Right ventricle myocardium inferior (tissue), 1 donor: ENCODE measurements around the gene SLC2A4RG. TPM values are rescaled to one million over a fixed set of nuclear protein-coding genes. Genes with fewer than 3 reads are reported as not detected.
A peak's percentile ranks its signal among the peaks of the same experiment; 100 is the strongest.
"Not testable (repeated sequence)": the region's sequence is repeated elsewhere in the genome, so short reads cannot be mapped to it uniquely, and the experiment has no call there.

Experiments used
- ATAC-seq: fragments of 200-7000 bp; cut with Tn5 transposase; one replicate; pipeline ENCODE4 v1.9.1; 2020; ENCODE audit warnings: mild to moderate bottlenecking, moderate library complexity
- DNase-seq: peaks from one replicate; pipeline ENCODE4 v3.0.0; 2021; ENCODE audit errors: missing footprints
- intact Hi-C: fragments of 100-400 bp; cut with DNase I; formaldehyde crosslinking; loops from one replicate; pipeline ENCODE4 v1.11.0; 2022
- total RNA-seq: library from RNA; stranded (reverse); fragmentation: NEBNext Ultra II Directional; extraction: Animal tissue kit (Norgen Biotek cat#: 25700); gene quantifications from one replicate; pipeline ENCODE4 v1.2.1, GENCODE V29; 2021
- donor health status: DM: no; HTN: yes; CAD: no; lungs with severe emphysema.

Gene SLC2A4RG
- total RNA-seq, 1 donor from 2014 or later, result 97.4 TPM

DNA sequence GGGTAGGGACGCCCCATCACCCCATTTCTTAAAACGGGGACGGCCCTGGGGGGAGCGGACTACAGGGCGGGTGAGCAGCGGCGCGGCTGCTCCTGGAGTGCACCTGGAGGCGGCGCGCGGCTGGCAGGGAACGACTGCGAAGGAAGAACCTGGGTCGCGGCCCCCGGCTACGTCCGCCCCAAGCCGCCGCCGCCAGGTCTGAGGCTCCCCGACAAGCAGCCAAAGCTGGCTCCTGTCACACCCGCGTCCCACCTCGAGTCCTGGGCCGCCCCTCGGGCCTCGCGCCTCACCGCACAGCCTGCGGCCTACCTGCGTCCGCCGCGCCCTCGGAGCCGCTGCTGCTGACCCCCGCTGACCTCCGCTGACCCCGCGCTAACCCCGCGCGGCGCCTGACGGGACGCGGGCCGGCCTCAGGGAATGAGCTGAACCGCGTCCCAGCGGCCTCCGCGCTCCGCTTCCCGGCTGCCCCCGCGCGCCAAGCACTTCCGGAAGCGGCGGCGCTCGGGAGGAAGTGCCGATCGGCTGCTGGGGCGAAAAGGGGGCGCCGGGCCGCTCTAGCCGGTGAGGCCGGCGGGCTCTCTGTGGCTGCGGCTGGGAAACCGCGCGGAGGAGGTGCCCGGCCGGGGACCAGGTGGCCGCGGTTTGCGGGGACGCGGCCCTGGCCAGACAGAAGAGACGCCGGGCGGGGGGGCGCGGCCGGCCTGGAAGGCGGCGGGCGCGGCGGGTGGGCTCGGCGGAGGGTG is 31.8 kb upstream of the SLC2A4RG start, which contains the start of the genes ARFRP1 and ZGPAT:
ARFRP1 (minus strand) TSS at position 419 of the 743 bp plus-strand sequence. CDS start 885 bp downstream, outside the sequence.
ZGPAT (plus strand) TSS at position 482 of the 743 bp plus-strand sequence. CDS start 542 bp downstream, outside the sequence.
- DNase-seq (peak; percentile 95), ATAC-seq (peak; percentile 97)
- intact Hi-C loops, result no loop called here

DNA sequence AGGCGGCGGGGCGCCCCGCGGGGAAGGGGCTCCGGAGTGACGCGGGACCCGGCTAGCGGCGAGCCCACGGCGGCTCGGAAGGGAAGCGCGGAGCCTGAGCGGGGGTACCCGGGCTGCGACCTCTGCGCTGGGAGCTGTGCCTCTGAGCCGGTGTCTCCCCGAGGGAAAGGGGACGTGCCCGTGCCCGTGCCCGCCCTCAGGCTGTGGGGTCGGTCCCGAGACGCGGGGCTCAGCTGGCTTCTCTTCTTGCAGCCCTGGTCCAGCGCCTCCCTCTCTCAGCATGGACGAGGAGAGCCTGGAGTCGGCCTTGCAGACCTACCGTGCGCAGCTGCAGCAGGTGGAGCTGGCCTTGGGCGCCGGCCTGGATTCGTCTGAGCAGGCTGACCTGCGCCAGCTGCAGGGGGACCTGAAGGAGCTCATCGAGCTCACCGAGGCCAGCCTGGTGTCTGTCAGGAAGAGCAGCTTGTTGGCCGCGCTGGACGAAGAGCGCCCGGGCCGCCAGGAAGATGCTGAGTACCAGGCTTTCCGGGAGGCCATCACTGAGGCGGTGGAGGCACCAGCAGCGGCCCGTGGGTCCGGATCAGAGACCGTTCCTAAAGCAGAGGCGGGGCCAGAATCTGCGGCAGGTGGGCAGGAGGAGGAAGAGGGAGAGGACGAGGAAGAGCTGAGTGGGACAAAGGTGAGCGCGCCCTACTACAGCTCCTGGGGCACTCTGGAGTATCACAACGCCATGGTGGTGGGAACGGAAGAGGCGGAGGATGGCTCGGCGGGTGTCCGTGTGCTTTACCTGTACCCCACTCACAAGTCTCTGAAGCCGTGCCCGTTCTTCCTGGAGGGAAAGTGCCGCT is 31.1 kb upstream of the SLC2A4RG start:
- DNase-seq, result peak; percentile 57
- intact Hi-C loops, result no loop called here
- no peak for ATAC-seq

DNA sequence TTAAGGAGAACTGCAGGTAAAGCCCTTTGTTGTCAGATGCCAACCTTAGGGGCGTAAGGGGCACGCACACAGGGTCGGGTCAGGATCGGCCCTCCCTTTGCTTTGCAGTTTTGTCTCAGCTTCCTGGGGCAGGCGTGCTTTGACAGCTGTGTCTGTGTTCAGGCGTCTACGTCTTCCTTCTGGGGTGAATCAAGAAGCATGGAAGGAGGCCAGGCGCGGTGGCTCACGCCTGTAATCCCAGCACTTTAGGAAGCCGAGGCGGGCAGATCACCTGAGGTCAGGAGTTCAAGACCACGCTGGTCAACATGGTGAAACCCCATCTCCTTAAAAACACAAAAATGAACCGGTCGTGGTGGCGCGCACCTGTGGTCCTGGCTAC is 30.4 kb upstream of the SLC2A4RG start:
- ATAC-seq (no peak), DNase-seq (peak; percentile 37)
- intact Hi-C loops, result no loop called here

DNA sequence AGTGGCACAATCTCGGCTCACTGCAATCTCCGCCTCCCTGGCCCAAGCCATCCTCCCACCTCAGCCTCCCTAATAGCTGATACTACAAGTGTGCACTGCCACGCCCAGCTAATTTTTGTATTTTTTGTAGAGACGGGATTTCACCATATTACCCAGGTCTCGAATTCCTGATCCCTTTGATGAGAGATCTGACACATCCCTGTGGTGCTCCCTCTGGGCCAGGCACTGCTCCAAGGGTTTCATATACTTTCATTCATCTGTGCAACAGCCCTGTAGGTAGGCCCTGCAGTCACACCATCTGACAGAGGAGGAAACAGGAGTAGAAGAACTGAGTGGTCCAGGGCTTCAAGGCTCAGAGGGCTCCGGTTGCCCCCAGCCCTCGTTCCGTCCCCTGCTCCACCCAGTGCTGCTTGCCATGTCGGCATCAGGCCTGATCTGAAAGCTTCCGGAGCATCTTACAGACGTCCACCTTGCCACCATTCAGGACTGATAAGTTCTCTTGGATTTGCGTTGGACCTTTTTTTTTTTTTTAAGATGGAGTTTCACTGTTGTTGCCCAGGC is 28.4 kb upstream of the SLC2A4RG start:
- intact Hi-C loops, result no loop called here
- ATAC-seq, result no peak
- no peak for DNase-seq

DNA sequence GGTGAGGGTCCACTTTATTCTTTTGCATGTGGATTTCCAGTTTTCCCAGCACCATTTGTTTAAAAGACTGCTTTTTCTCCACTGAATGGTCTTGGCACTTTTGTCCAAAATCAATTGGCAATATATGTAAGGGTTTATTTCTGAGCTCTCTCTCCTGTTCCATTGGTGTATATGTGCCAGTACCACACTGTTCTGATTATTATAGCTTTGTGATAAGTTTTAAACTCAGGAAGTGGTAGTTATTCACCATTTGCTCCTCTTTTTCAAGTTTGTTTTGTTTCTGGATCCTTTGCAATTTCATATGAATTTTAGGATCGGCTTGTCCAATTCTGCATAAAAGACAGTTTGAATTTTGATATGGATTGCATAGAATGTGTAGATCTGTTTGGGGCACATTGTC is 27.4 kb upstream of the SLC2A4RG start:
- intact Hi-C loops, result no loop called here
- ATAC-seq (no peak), DNase-seq (no peak)

DNA sequence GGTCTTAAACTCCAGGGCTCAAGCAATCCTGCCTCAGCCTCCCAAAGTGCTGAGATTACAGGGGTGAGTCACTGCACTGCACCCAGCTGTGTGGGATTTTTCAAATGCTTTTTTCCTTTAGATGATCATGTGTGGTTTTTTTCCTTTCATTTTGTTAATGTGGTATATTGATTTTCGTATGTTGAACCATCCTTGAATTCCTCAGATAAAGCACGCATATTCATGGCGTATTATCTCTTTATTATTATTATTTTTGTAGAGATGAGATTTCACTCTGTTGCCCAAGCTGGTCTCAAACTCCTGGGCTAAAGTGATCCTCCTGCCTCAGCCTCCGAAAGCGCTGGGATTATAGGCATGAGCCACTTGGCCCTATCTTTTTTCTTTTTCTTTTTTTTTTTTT is 24.7 kb upstream of the SLC2A4RG start:
- intact Hi-C loops, result no loop called here
- ATAC-seq (no peak), DNase-seq (no peak)

DNA sequence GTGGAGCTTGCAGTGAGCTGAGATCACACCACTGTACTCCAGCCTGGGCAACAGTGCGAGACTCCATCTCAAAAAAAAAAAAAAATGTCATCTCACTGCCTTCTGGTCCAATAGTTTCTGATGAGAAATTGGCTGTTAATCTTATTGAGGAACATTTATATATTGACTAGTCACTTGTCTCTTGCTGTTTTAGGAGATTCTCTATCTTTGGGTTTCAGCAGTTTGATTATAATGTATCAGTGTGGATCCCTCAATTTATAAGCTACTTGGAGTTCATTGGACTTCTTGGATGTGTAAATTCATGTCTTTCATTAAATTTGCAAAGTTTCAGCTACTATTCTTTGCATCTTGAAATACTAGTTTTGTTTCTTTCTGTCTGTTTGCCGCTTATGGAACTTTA is 20.6 kb upstream of the SLC2A4RG start:
- ATAC-seq (no peak), DNase-seq (no peak)
- intact Hi-C loops, result no loop called here

DNA sequence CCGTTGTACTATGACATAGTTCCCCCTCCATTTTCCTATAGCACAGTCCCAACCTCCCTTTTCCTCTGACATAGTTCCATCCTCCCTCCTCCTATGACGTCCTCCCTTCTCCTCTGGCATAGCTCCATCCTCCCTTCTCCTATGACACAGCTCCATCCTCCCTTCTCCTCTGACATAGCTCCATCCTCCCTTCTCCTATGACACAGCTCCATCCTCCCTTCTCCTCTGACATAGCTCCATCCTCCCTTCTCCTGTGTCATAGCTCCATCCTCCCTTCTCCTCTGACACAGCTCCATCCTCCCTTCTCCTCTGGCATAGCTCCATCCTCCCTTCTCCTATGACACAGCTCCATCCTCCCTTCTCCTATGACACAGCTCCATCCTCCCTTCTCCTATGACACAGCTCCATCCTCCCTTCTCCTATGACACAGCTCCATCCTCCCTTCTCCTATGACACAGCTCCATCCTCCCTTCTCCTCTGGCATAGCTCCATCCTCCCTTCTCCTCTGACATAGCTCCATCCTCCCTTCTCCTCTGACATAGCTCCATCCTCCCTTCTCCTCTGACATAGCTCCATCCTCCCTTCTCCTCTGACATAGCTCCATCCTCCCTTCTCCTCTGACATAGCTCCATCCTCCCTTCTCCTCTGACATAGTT is 16.5 kb upstream of the SLC2A4RG start:
- intact Hi-C loops, DNase-seq, ATAC-seq: not testable (repeated sequence)

DNA sequence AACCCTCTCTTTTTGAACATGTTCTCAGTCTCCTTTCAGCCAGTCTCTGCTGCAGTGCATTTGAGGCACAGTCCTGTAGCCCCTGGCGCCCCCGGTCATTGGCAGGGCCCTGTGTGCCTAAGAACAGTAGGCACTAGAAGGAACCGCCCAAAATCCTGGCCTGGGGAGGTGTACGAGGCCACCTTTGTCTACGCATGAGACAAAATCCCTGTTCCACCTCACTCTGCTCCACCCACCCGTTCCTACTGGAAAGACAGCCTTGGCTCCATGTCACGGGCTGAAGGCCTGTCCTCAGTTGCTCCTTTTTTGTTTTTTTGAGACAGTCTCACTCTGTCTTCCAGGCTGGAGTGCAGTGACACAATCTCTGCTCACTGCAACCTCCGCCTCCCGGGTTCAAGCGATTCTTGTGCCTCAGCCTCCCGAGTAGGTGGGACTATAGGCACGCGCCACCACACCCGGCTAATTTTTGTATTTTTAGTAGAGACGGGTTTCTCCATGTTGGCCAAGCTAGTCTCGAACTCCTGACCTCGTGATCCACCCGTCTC is 9.3 kb upstream of the SLC2A4RG start:
- intact Hi-C loops, ATAC-seq: not testable (repeated sequence)
- peak; percentile 28 for DNase-seq

DNA sequence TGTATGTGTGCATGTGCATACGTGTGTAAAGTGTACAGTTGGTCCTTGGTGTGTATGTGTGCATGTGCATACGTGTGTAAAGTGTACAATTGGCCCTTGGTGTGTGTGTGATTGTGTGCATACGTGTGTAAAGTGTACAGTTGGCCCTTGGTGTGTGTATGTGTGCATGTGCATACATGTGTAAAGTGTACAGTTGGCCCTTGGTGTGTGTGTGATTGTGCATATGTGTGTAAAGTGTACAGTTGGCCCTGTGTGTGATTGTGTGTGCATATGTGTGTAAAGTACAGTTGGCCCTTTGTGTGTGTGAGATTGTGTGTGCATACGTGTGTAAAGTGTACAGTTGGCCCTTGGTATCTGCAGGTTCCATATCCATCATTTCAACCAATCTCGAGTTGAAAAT is 8.2 kb upstream of the SLC2A4RG start:
- intact Hi-C loops, result no loop called here
- no peak for DNase-seq
- no peak for ATAC-seq

DNA sequence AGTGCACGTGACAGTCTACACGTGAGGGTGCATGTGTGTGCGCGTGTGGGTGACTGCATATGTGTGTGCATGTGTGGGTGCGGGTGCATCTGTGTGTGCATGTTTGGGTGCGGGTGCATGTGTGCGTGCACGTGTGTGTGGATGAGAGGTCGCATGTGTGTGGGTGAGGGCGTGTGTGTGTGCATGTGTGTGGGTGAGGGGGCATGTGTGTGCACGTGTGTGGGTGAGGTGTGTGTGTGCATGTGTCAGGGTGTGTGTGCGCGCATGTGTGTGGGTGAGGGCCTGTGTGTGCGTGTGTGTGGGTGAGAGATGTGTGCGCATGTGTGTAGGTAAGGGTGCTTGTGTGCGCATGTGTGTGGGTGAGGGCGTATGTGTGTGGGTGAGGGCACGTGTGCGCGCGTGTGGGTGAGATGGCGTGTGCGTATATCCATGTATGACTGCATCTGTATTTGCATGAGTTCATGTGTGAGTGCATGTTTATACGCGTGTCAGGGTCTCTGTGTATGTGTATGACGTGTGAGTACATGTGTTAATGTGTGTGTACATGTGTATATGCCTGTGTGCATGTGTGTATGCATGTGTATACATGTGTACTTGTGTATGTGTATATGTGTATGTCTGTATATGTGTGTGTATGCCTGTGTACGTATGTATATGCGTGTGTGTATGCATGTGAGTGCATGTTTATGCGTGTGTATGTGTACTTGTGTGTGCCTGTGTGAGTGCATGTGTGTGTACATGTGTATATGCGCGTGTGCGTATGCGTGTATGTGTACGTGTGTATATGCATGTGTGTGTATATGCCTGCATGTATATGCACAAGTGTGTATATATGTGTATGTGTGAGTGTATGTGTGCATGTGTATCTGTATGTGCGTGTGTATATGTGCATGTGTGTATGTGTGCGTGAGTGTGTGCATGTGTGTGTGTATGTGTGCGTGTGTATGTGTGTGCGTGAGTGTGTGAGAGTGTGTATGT is 7.2 kb upstream of the SLC2A4RG start:
- DNase-seq (no peak), ATAC-seq (no peak)
- intact Hi-C loops, result no loop called here

DNA sequence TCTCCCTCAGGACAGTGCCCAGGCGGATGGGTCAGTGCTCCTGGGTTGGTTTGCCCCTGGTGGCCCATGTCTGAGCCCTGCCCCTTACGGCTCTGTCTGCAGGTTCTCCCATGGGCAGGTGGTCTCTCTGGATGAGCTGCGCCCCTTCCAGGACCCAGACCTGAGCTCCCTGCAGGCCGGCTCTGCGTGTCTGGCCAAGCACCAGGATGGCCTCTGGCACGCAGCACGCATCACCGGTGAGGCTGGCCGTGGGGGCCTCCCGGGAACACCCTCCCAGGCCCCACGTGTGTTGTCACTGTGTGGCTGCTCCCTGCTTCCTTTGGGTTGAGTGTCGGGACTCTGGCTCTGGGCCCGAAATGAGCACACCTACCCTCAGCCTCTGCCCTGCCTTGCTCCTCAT is 6.5 kb upstream of the SLC2A4RG start:
- ATAC-seq, result no peak
- no peak for DNase-seq
- intact Hi-C loops, result no loop called here

DNA sequence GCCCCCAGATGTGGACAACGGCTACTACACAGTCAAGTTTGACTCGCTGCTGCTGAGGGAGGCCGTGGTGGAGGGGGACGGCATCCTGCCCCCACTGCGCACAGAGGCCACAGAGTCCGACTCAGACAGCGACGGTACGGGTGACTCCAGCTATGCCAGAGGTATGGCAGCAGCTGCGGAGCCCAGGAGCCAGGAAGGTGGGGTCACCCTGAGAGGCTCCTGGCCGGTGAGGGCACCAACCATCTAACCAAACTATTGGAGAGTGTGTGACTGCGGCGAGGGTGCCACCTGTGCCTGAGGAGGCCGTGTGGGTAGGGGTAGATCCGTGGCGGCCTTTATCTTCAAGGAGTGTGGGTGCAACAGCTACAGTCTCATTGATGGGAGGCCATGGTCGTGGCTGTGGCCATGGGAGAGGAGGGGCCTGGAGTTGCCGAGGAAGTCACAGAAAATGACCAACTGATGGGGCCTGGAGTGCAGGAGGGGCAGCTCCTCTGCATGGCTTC is 5.9 kb upstream of the SLC2A4RG start:
- ATAC-seq (no peak), DNase-seq (no peak)
- intact Hi-C loops, result no loop called here

DNA sequence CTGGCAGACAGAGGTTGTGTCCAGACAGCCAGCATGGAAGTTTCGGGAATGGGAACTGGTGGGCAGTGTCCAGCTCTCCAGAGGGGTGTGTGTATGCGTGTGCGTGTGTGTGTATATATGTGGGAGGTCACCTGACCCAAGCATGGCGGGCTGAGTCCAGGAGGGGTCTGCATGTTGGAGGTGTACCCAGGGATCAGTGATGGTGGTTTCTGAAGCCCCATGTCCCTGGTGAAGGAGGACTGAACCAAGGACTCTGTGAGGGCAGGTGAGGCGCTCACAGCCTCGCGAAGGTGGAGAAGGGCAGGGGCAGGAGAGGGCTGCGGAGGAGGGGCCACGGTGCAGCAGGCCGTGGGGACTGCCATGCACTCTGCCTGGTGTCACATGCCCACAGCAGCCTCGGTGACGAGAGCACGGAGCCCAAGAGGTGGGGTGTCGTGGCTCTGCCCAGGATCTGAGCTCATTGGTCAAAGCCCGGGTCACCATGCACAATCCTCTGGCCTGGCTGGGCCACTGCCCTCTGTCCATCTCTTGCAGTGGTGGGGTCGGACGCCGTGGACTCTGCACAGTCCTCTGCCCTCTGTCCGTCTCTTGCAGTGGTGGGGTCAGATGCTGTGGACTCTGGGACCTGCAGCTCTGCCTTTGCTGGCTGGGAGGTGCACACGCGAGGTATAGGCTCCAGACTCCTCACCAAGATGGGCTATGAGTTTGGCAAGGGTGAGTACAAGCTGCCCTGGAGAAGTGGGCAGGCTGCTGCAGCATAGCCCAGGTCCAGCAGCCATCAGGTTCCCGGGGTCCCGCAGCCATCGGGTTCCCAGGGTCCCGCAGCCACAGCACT is 5.2 kb upstream of the SLC2A4RG start:
- intact Hi-C loops, result no loop called here
- DNase-seq, result no peak
- ATAC-seq, result no peak

DNA sequence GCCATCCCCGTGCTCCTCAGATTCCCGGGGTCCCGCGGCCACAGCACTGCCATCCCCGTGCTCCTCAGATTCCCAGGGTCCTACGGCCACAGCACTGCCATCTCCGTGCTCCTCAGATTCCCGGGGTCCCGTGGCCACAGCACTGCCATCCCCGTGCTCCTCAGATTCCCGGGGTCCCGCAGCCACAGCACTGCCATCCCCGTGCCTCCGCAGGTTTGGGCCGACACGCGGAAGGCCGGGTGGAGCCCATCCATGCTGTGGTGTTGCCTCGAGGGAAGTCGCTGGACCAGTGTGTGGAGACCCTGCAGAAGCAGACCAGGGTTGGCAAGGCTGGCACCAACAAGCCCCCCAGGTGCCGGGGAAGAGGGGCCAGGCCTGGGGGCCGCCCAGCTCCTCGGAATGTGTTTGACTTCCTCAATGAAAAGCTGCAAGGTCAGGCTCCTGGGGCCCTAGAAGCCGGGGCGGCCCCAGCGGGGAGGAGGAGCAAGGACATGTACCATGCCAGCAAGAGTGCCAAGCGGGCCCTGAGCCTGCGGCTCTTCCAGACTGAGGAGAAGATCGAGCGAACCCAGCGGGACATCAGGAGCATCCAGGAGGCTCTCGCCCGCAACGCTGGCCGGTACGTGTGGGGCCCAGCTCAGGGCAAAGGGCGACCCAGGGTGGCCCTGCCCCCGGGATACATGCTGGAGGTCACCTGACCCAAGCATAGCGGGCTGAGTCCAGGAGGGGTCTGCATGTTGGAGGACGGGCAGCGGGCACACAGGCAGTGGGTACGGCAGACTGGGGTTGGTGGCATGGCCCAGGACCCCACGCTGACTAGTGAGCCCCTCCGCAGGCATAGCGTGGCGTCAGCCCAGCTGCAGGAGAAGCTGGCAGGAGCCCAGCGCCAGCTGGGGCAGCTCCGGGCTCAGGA is 4.4 kb upstream of the SLC2A4RG start:
- no peak for ATAC-seq
- intact Hi-C loops, result no loop called here

More for the DNA sequence above, 4.4 kb upstream of the SLC2A4RG start:
- DNase-seq, result no peak
